Measurements from ENCODE around the gene CAMK1D.

- TF ChIP-seq ATF2 (IDR thresholded peaks at IDR 0.05; ENCODE audit: low read length) (no peak), RNF2 (IDR thresholded peaks at IDR 0.05; ENCODE audit: borderline replicate concordance, low read depth, low read length, missing control alignments, poor library complexity, severe bottlenecking) (no peak), POLR2A (IDR thresholded peaks at IDR 0.05; ENCODE audit: control extremely low read depth in 1 of 2, low read depth in 2 of 2, low read length in 2 of 2) (no peak), FOSL1 (IDR thresholded peaks at IDR 0.05; ENCODE audit: insufficient read depth, low read depth, low read length) (no peak), CBX5 (IDR thresholded peaks at IDR 0.05; ENCODE audit: low read depth, low read length) (no peak), EZH2 (IDR thresholded peaks at IDR 0.05; ENCODE audit: low read depth, low read length, severe bottlenecking) (no peak), POLR2AphosphoS5 (IDR thresholded peaks at IDR 0.05; ENCODE audit: low read depth, low read length) (no peak), SIN3A (conservative IDR thresholded peaks at IDR 0.05 in 1 of 2, IDR thresholded peaks at IDR 0.05 in 1 of 2; ENCODE audit: low read depth in 1 of 2, low read length in 2 of 2) (no peak), CTCF (IDR thresholded peaks at IDR 0.05; ENCODE audit: control extremely low read depth in 1 of 3, insufficient read depth in 1 of 3, low read depth in 1 of 3, low read length in 3 of 3) (peak; percentile 22 to 35 (median 34); a peak in 3 of 4 replicates), TEAD4 (IDR thresholded peaks at IDR 0.05; ENCODE audit: low read depth, low read length) (no peak)
Observed at GRCh38 chr10:12428447-12429135, 79.2 kb downstream of the CAMK1D start.

Data from H1 (cell line).